ENCODE results near the gene GRIN2A. TPM values are rescaled to one million over a fixed set of nuclear protein-coding genes. Genes with fewer than 3 reads are reported as not detected.

Gene GRIN2A
- total and polyA plus RNA-seq, 2 of the 8 experiments (the other 6 are each of a cell fraction or from before 2014, with no cell fraction given) = 0.18 to 1.8 TPM

GRCh38 chr16:9922441-9922840, 259.8 kb downstream of the GRIN2A start (continued):
- no peak for TF ChIP-seq CHD7 (IDR thresholded peaks at IDR 0.05; ENCODE audit: insufficient replicate concordance, low read length)
- TF ChIP-seq KDM4A (IDR thresholded peaks at IDR 0.05; ENCODE audit: low read depth, low read length, severe bottlenecking) = no peak
- no peak for TF ChIP-seq GABPA (IDR thresholded peaks at IDR 0.05; ENCODE audit: borderline replicate concordance, insufficient read depth, low read length)
- no peak for TF ChIP-seq CHD2 (IDR thresholded peaks at IDR 0.05; ENCODE audit: low read length)
- TF ChIP-seq KDM5A (IDR thresholded peaks at IDR 0.05; ENCODE audit: low read length) = no peak
